ENCODE results near the gene MINPP1.
"Not testable (repeated sequence)": the region's sequence is repeated elsewhere in the genome, so short reads cannot be mapped to it uniquely, and the experiment has no call there.

Gene MINPP1

GRCh38 chr10:87578160-87578841 lies 73.6 kb downstream of the MINPP1 start:
- no peak for DNase-seq

- DNase-seq = no peak
Measured at GRCh38 chr10:87578842-87579401, 74.2 kb downstream of the MINPP1 start.

GRCh38 chr10:87579563-87579962 lies 74.9 kb downstream of the MINPP1 start:
- no peak for DNase-seq

- no peak for DNase-seq
Measured at GRCh38 chr10:87580016-87580415, 75.3 kb downstream of the MINPP1 start.

GRCh38 chr10:87585565-87586514 lies 81.1 kb downstream of the MINPP1 start:
- no peak for DNase-seq

- no peak for DNase-seq
Measured at GRCh38 chr10:87589645-87590051, 85.0 kb downstream of the MINPP1 start.

GRCh38 chr10:87590705-87591588 lies 86.3 kb downstream of the MINPP1 start:
- DNase-seq = no peak

- no peak for DNase-seq
Measured at GRCh38 chr10:87591589-87591886, 86.8 kb downstream of the MINPP1 start.

GRCh38 chr10:87592920-87593319 lies 88.2 kb downstream of the MINPP1 start:
- DNase-seq = not testable (repeated sequence)

GRCh38 chr10:87593702-87594101 lies 89.0 kb downstream of the MINPP1 start:
- no peak for DNase-seq

- no peak for DNase-seq
Measured at GRCh38 chr10:87594181-87594580, 89.5 kb downstream of the MINPP1 start.

GRCh38 chr10:87594864-87595263 lies 90.2 kb downstream of the MINPP1 start:
- DNase-seq = no peak

GRCh38 chr10:87596351-87596750 lies 91.7 kb downstream of the MINPP1 start:
- no peak for DNase-seq

GRCh38 chr10:87598700-87599099 lies 94.0 kb downstream of the MINPP1 start:
- no peak for DNase-seq

- no peak for DNase-seq
Measured at GRCh38 chr10:87600581-87600980, 95.9 kb downstream of the MINPP1 start.
